Iris pigment epithelial cell (primary cell): ENCODE results near the gene CMPK1.
"Not testable (repeated sequence)": the region's sequence is repeated elsewhere in the genome, so short reads cannot be mapped to it uniquely, and the experiment has no call there.

Source experiments
- DNase-seq: peaks from one replicate; pipeline ENCODE4 v3.0.0-alpha.2; 2011; ENCODE audit warnings: low read depth

The CMPK1 gene

GRCh38 chr1:47333578-47333921 is at the start of gene CMPK1:
CMPK1 (plus strand) TSS chr1:47333790; CDS start chr1:47333946, 156 bp downstream.
- peak; percentile 80 for DNase-seq

GRCh38 chr1:47288116-47288515 is 45.5 kb upstream of the CMPK1 start:
- DNase-seq = not testable (repeated sequence)

- DNase-seq = not testable (repeated sequence)
These were observed 38.7 kb upstream of the CMPK1 start for GRCh38 chr1:47294863-47295262.

- DNase-seq = no peak
These were observed 38.0 kb upstream of the CMPK1 start for GRCh38 chr1:47295579-47295978.

GRCh38 chr1:47298025-47298699 is 35.4 kb upstream of the CMPK1 start:
- DNase-seq = no peak

- no peak for DNase-seq
These were observed 31.1 kb upstream of the CMPK1 start for GRCh38 chr1:47302472-47302871.

GRCh38 chr1:47309427-47309826 is 24.2 kb upstream of the CMPK1 start:
- no peak for DNase-seq

GRCh38 chr1:47313915-47314664 is 19.5 kb upstream of the CMPK1 start, which contains the start of gene STIL:
STIL (minus strand) TSS chr1:47314147; CDS start chr1:47310319, 3,828 bp downstream.
- peak; percentile 100 for DNase-seq

- DNase-seq = peak; percentile 85
These were observed 15.7 kb upstream of the CMPK1 start for GRCh38 chr1:47317841-47318240.

- not testable (repeated sequence) for DNase-seq
These were observed 13.6 kb upstream of the CMPK1 start for GRCh38 chr1:47319968-47320367.

- DNase-seq = no peak
These were observed 10.0 kb upstream of the CMPK1 start for GRCh38 chr1:47323599-47324031.

- DNase-seq = no peak
These were observed 8.9 kb upstream of the CMPK1 start for GRCh38 chr1:47324682-47325081.

- peak; percentile 22 for DNase-seq
These were observed 8.1 kb upstream of the CMPK1 start for GRCh38 chr1:47325528-47325927.

- DNase-seq = no peak
These were observed 7.3 kb upstream of the CMPK1 start for GRCh38 chr1:47326271-47326670.

GRCh38 chr1:47328992-47329391 is 4.6 kb upstream of the CMPK1 start:
- no peak for DNase-seq

- DNase-seq = no peak
These were observed 3.4 kb upstream of the CMPK1 start for GRCh38 chr1:47330212-47330611.

- DNase-seq = no peak
These were observed 1.7 kb upstream of the CMPK1 start for GRCh38 chr1:47331875-47332274.

GRCh38 chr1:47332779-47333577 is 612 bp upstream of the CMPK1 start:
- DNase-seq = no peak

GRCh38 chr1:47333922-47334764 is 553 bp downstream of the CMPK1 start:
- DNase-seq = peak; percentile 79

GRCh38 chr1:47334765-47335435 is 1.3 kb downstream of the CMPK1 start:
- no peak for DNase-seq

- DNase-seq = no peak
These were observed 3.8 kb downstream of the CMPK1 start for GRCh38 chr1:47337350-47337749.
